Measurements from ENCODE around the gene USP44. TPM values are rescaled to one million over a fixed set of nuclear protein-coding genes. Genes with fewer than 3 reads are reported as not detected.

Gene USP44
- total and polyA plus RNA-seq, 2 donors (not counting 3 experiments of a cell fraction or from before 2014, with no cell fraction given): 0.91 to 3.1 TPM

- POLR2A ChIA-PET: no interaction called here
- Histone ChIP-seq H3K4me3 (replicated peaks in 1 of 3; ENCODE audit: insufficient read depth in 1 of 3, low read depth in 1 of 3, low read length in 3 of 3) (no peak overlapping the region), H3K4me2 (ENCODE audit: insufficient read depth, low read length) (no peak overlapping the region), H3K9me3 (replicated peaks; ENCODE audit: control insufficient read depth, insufficient read depth, low read length) (no peaks in the 10 kb centered on the region), H3K9ac (replicated peaks; ENCODE audit: extremely low read depth, insufficient read depth, low read length) (no peak overlapping the region), H3K36me3 (ENCODE audit: control insufficient read depth in 2 of 2, extremely low read depth in 1 of 2, insufficient read depth in 2 of 2, low read length in 2 of 2) (peaks cover 9 to 26% of the 10 kb centered on the region in 2 experiments), H3K27me3 (ENCODE audit: control insufficient read depth in 2 of 2, insufficient read depth in 2 of 2, low read length in 2 of 2) (no peaks in the 10 kb centered on the region), H3K9me1 (replicated peaks; ENCODE audit: control insufficient read depth, extremely low read depth, insufficient read depth, low read length) (no peaks in the 10 kb centered on the region), H3K27ac (ENCODE audit: insufficient read depth, low read depth, low read length) (no peak overlapping the region), H3K4me1 (ENCODE audit: control insufficient read depth, extremely low read depth, insufficient read depth, low read length) (no peaks in the 10 kb centered on the region), H4K20me1 (replicated peaks; ENCODE audit: control insufficient read depth, extremely low read depth, insufficient read depth, low read length) (no peaks in the 10 kb centered on the region), H3K79me2 (ENCODE audit: control insufficient read depth, insufficient read depth, low read length) (peaks cover 19% of the 10 kb centered on the region), H2AFZ (ENCODE audit: low read depth, low read length) (no peak overlapping the region)
- CTCF ChIA-PET: no interaction called here
- dilution Hi-C loops (cut with MboI; ENCODE audit: extremely low pct_ligation_motif_present, low sequenced_read_pairs): no loop called here
- BruUV-seq (replicated peaks): no TSS peak
- no peak for TF ChIP-seq FOS (IDR thresholded peaks at IDR 0.05; ENCODE audit: borderline replicate concordance, insufficient read depth, low read length)
- TF ChIP-seq POLR2AphosphoS5 (IDR thresholded peaks at IDR 0.05; ENCODE audit: insufficient read depth, low read depth, low read length): no peak
- TF ChIP-seq MYC (IDR thresholded peaks at IDR 0.05; ENCODE audit: low read depth, low read length): no peak
- TF ChIP-seq GATA2 (IDR thresholded peaks at IDR 0.05; ENCODE audit: insufficient read depth, insufficient read length, low read depth, low read length): no peak
- no peak for TF ChIP-seq MAX (IDR thresholded peaks at IDR 0.05; ENCODE audit: insufficient read depth, insufficient read length)
- no peak for TF ChIP-seq POLR2A (IDR thresholded peaks at IDR 0.05; ENCODE audit: low read depth, low read length)
- TF ChIP-seq JUN (IDR thresholded peaks at IDR 0.05; ENCODE audit: borderline replicate concordance, insufficient read depth, insufficient read length, low read depth): no peak
- no peak for TF ChIP-seq EZH2 (IDR thresholded peaks at IDR 0.05; ENCODE audit: borderline replicate concordance, low read depth, low read length, severe bottlenecking)
- no peak for TF ChIP-seq CTCF (IDR thresholded peaks at IDR 0.05; ENCODE audit: extremely low read depth in 1 of 2, insufficient read depth in 1 of 2, low read depth in 1 of 2, low read length in 2 of 2)
- intact Hi-C loops (cut with micrococcal nuclease): no loop called here
- FAIRE-seq: no peak
- no peak for DNase-seq (ENCODE audit: low read depth, low spot score)
Measured at GRCh38 chr12:95494888-95495287, 56.4 kb downstream of the USP44 start.

All from endothelial cell of umbilical vein (primary cell).